Measurements from ENCODE around the gene PA2G4. TPM values are rescaled to one million over a fixed set of nuclear protein-coding genes. Genes with fewer than 3 reads are reported as not detected.

PA2G4 gene
- total and polyA plus RNA-seq, 2 of the 4 experiments (the other 2 are of a cell fraction), result 158 to 198 TPM

GRCh38 chr12:56118688-56119357 is 14.5 kb downstream of the PA2G4 start:
- WGBS, 2 experiments (ENCODE audit: extremely low coverage in 2 of 2, insufficient read length in 1 of 2), result 5% methylated on average over 6 of the region's 13 CpGs; no CpG with 5 or more reads in 1 of the 2 experiments
- peaks cover 7% of the 10 kb centered on the region for H4K20me1 ChIP-seq (ENCODE audit: insufficient read depth, low read length)
- peak overlapping the region; percentile 45 for H4K5ac ChIP-seq (ENCODE audit: low read depth, low read length)
- ChIA-PET POLR2A (ENCODE audit: unreplicated experiment) (interaction anchor here (0.5 to 1.5 kb wide), 7 partner anchors 9 to 1201 kb away, joined by 3 to 8 read pairs (median 3); partner anchors contain the start of genes ESYT1 and SMARCC2), CTCF (interaction anchor here (0.7 to 3.9 kb wide), 4 partner anchors 9 to 72 kb away, joined by 3 to 27 read pairs (median 4); partner anchors contain the start of genes ESYT1 and SMARCC2)
- in situ Hi-C loops (cut with MboI; ENCODE audit: low sequenced_read_pairs) (no loop called here), dilution Hi-C loops (cut with HindIII; ENCODE audit: low sequenced_read_pairs, unreplicated experiment) (no loop called here), intact Hi-C loops (cut with micrococcal nuclease) (loop anchor here (1.0 to 2.0 kb wide), 6 partner anchors 40 to 140 kb away; partner anchors contain the start of genes ANKRD52, MYL6, NABP2 and SMARCC2)
- H3K36me3 ChIP-seq (ENCODE audit: control insufficient read depth, insufficient read depth, low read length), result peaks cover 16% of the 10 kb centered on the region
- peak overlapping the region; percentile 58 for H2BK5ac ChIP-seq (ENCODE audit: low read depth, low read length, poor library complexity, severe bottlenecking)
- H3K4me3 ChIP-seq (ENCODE audit: insufficient read depth, low read depth, low read length), result peak overlapping the region; percentile 56
- no peak overlapping the region for H2BK15ac ChIP-seq (ENCODE audit: low read depth, low read length)
- H2AK5ac ChIP-seq (ENCODE audit: low read depth, low read length), result peak overlapping the region; percentile 76
- BruUV-seq (replicated peaks), result no TSS peak
- peak overlapping the region; percentile 59 for H3K9ac ChIP-seq (ENCODE audit: low read depth, low read length)
- peak overlapping the region; percentile 77 for H3K23ac ChIP-seq (ENCODE audit: low read depth, low read length)
- DNase-seq, result no peak
- H2AFZ ChIP-seq (replicated peaks; ENCODE audit: low read length, poor library complexity), result peak overlapping the region; percentile 85
- H3K79me1 ChIP-seq (ENCODE audit: low read depth in 1 of 2, low read length in 2 of 2), result peaks cover 9 to 58% of the 10 kb centered on the region in 2 experiments; a peak in 3 of 4 replicates
- H3K4me2 ChIP-seq (ENCODE audit: low read depth, low read length), result peak overlapping the region; percentile 99
- H3K9me3 ChIP-seq (ENCODE audit: control insufficient read depth, insufficient read depth, low read length), result no peaks in the 10 kb centered on the region
- H3K18ac ChIP-seq (ENCODE audit: low read depth, low read length), result 0 out of 2 replicates have a peak overlapping the region, but pooled peaks have one; percentile 14
- peaks cover 7% of the 10 kb centered on the region for H3K4me1 ChIP-seq (ENCODE audit: control insufficient read depth, insufficient read depth, low read length)
- 0 out of 2 replicates have a peak overlapping the region, but pooled peaks have one; percentile 3 for H2BK120ac ChIP-seq (ENCODE audit: low read depth, low read length)
- H3K4ac ChIP-seq (ENCODE audit: low read depth, low read length), result peak overlapping the region; percentile 65
- peak overlapping the region; percentile 26; the same call in 1 of the 2 replicates for H4K91ac ChIP-seq (ENCODE audit: insufficient read depth, low read depth, low read length)
- peak; percentile 0; the same call in 1 of the 2 replicates for ATAC-seq (ENCODE audit: low read depth)
- peak overlapping the region; percentile 20 for H3K14ac ChIP-seq (replicated peaks; ENCODE audit: low read depth, low read length)
- peak overlapping the region; percentile 78 for H2AK9ac ChIP-seq (replicated peaks; ENCODE audit: low read depth, low read length, poor library complexity)
- H3K56ac ChIP-seq (ENCODE audit: extremely low read depth, insufficient read depth, low read length), result peak overlapping the region; percentile 13; the same call in 1 of the 2 replicates
- H3K9me1 ChIP-seq (ENCODE audit: insufficient read depth, low read length), result no peaks in the 10 kb centered on the region
- H3K27ac ChIP-seq (ENCODE audit: insufficient read depth, low read length), result peak overlapping the region; percentile 50
- no peaks in the 10 kb centered on the region for H3K27me3 ChIP-seq (ENCODE audit: control insufficient read depth, insufficient read depth, low read length)
- no peak overlapping the region for H2BK20ac ChIP-seq (ENCODE audit: low read depth, low read length)
- H4K8ac ChIP-seq (ENCODE audit: low read depth in 2 of 2, low read length in 2 of 2), result peak overlapping the region; percentile 12 to 85
- no peak for TF ChIP-seq CTCF (conservative IDR thresholded peaks at IDR 0.05; ENCODE audit: low read depth, low read length)
- no peak for TF ChIP-seq POLR2A (IDR thresholded peaks at IDR 0.05; ENCODE audit: low read depth, low read length)
- TF ChIP-seq MXI1 (IDR thresholded peaks at IDR 0.05; ENCODE audit: borderline replicate concordance, low read depth, low read length), result no peak
- no peak for TF ChIP-seq RCOR1 (IDR thresholded peaks at IDR 0.05; ENCODE audit: insufficient replicate concordance, low read length)
- no peak for TF ChIP-seq ELK1 (IDR thresholded peaks at IDR 0.05; ENCODE audit: borderline replicate concordance, low read depth, low read length)
- no peak for TF ChIP-seq NFE2L2 (IDR thresholded peaks at IDR 0.05; ENCODE audit: low read depth, low read length)
- no peak for TF ChIP-seq CEBPB (IDR thresholded peaks at IDR 0.05; ENCODE audit: low read depth, low read length)
- TF ChIP-seq CHD1 (IDR thresholded peaks at IDR 0.05; ENCODE audit: low read depth, low read length), result no peak
- no peak for TF ChIP-seq FOS (IDR thresholded peaks at IDR 0.05; ENCODE audit: low read depth, low read length)
- no peak for TF ChIP-seq RAD21 (IDR thresholded peaks at IDR 0.05; ENCODE audit: low read length)
- TF ChIP-seq MAFK (IDR thresholded peaks at IDR 0.05; ENCODE audit: low read depth, low read length), result no peak
- TF ChIP-seq USF2 (IDR thresholded peaks at IDR 0.05; ENCODE audit: low read depth, low read length), result no peak
- TF ChIP-seq SMC3 (IDR thresholded peaks at IDR 0.05; ENCODE audit: low read depth, low read length), result no peak
- no peak for TF ChIP-seq RFX5 (IDR thresholded peaks at IDR 0.05; ENCODE audit: low read depth, low read length)
